ENCODE data around the gene PLXNB2. TPM values are rescaled to one million over a fixed set of nuclear protein-coding genes. Genes with fewer than 3 reads are reported as not detected.

The PLXNB2 gene
- total RNA-seq, 2 experiments from 2014 or later, result 6.3 to 8.3 TPM

- H3K4me3 Mint-ChIP-seq, result no peak overlapping the region
- ChIA-PET CTCF (interaction anchor here (1.0 to 1.9 kb wide), 2 partner anchors 11 to 22 kb away, joined by 3 to 5 read pairs; no protein-coding TSS in a partner anchor), POLR2A (interaction anchor here (1.0 to 3.5 kb wide), 2 partner anchors 12 to 19 kb away, joined by 3 to 15 read pairs; partner anchors contain the start of gene HDAC10)
- H3K4me1 Mint-ChIP-seq (ENCODE audit: low read depth), result peaks cover 6% of the 10 kb centered on the region
- no peaks in the 10 kb centered on the region for H3K9me3 Mint-ChIP-seq
- intact Hi-C loops (cut with micrococcal nuclease), result no loop called here
- peaks cover 19% of the 10 kb centered on the region for H3K27me3 Mint-ChIP-seq
- no peak for DNase-seq
- no peak overlapping the region for H3K27ac Mint-ChIP-seq
- H3K36me3 Mint-ChIP-seq, result no peaks in the 10 kb centered on the region
Measured at GRCh38 chr22:50262973-50263617, 44.4 kb downstream of the PLXNB2 start.

DNA sequence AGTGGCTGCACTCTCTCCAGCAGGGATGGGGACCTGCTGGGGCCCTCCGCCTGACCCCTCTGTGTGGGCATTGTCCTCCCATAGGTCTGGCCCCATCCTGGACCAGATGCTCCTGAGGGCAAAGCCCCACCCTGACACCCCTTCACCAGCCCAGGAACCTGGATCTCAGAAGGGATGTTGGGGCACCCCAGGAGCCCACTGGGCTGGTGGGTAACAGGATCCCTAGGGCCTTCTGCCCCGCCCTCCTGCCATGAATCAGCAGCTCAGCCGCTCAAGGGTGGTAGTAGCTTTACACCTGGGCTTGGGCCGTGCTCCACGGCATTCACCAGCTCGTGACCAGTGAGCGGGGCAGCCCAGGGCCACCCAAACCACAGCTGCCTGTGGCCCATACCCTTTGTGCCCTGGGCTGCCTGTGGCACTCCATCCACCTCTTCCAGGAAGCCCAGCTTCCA, 45.0 kb downstream of the PLXNB2 start:
- no peaks in the 10 kb centered on the region for H3K9me3 Mint-ChIP-seq

GRCh38 chr22:50261615-50262459, 45.6 kb downstream of the PLXNB2 start, which contains the start of gene MAPK12:
Gene MAPK12 (minus strand): TSS chr22:50261683. CDS start chr22:50261509, 174 bp downstream.
- Mint-ChIP-seq H3K9me3 (no peaks in the 10 kb centered on the region), H3K4me3 (peak within 1 kb of the TSS; percentile 61), H3K27me3 (peaks cover 19% of the 10 kb centered on the region), H3K4me1 (ENCODE audit: low read depth) (peaks cover 5% of the 10 kb centered on the region), H3K36me3 (no peaks in the 10 kb centered on the region), H3K27ac (no peak within 1 kb of the TSS)
- ChIA-PET CTCF (interaction anchor here (0.9 to 1.9 kb wide), 5 partner anchors 15 to 359 kb away, joined by 3 to 5 read pairs (median 3); no protein-coding TSS in a partner anchor), POLR2A (interaction anchor here (3.5 kb wide), 1 partner anchor 11 kb away, joined by 15 read pairs; the partner anchor contains the start of gene HDAC10)
- intact Hi-C loops (cut with micrococcal nuclease), result no loop called here
- no peak for DNase-seq

More for the DNA sequence above, 45.0 kb downstream of the PLXNB2 start:
- Mint-ChIP-seq H3K4me1 (ENCODE audit: low read depth) (peaks cover 5% of the 10 kb centered on the region), H3K36me3 (no peaks in the 10 kb centered on the region), H3K27ac (no peak overlapping the region), H3K27me3 (peaks cover 19% of the 10 kb centered on the region), H3K4me3 (peak overlapping the region; percentile 61)
- ChIA-PET CTCF (interaction anchor here (1.9 kb wide), 1 partner anchor 22 kb away, joined by 5 read pairs; no protein-coding TSS in a partner anchor), POLR2A (interaction anchor here (3.5 kb wide), 1 partner anchor 11 kb away, joined by 15 read pairs; the partner anchor contains the start of gene HDAC10)
- DNase-seq, result peak; percentile 29
- intact Hi-C loops (cut with micrococcal nuclease), result no loop called here

DNA sequence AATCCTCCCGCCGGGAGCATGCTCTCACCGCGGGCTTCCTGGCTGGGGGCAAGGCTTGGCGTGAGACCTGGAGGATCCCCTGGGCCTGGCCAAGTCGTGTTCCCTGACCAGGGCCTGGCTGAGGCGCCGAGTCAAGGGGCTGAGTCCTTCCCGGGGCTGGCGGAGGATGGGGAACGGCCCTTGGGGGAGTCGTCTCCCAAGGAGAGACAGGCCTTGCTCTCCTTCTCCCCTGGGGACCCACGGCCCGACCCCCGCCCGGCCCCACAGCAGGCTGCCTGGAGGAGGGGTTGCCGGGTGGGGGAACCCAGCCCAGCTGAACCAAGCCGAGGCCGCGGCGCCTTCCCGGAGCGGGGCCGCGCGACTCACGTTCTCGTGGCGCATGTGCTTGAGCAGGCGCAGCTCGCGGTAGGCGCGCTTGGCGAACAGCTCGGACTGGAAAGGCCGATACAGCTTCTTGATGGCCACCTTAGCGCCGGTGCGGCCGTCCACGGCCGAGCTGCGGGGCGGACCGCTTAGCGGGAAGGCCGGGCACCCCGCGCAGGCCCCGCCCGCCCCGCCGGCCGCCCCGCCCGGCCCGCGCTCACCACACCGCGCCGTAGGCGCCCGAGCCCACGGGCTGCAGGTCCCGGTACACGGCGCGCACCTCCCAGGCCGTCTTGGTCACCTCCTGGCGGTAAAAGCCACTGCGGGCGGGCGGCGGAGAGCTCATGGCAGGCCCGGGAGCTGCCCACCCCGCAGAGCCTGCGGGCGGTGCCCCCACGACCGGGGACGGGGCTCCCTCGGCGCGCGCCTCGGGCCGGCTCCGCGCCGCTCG, 46.4 kb downstream of the PLXNB2 start:
- DNase-seq, result peak; percentile 38
- Mint-ChIP-seq H3K27ac (no peak overlapping the region), H3K36me3 (no peaks in the 10 kb centered on the region), H3K27me3 (peaks cover 19% of the 10 kb centered on the region), H3K9me3 (no peaks in the 10 kb centered on the region), H3K4me3 (peak overlapping the region; percentile 39), H3K4me1 (ENCODE audit: low read depth) (peaks cover 5% of the 10 kb centered on the region)
- POLR2A ChIA-PET, result interaction anchor here (3.5 kb wide), 1 partner anchor 10 kb away, joined by 15 read pairs; the partner anchor contains the start of gene HDAC10
- CTCF ChIA-PET, result interaction anchor here (0.9 to 1.3 kb wide), 4 partner anchors 16 to 360 kb away, joined by 3 to 4 read pairs (median 3); no protein-coding TSS in a partner anchor
- intact Hi-C loops (cut with micrococcal nuclease), result no loop called here

GRCh38 chr22:50260434-50260800, 47.0 kb downstream of the PLXNB2 start:
- Mint-ChIP-seq H3K9me3 (no peaks in the 10 kb centered on the region), H3K4me1 (ENCODE audit: low read depth) (peaks cover 5% of the 10 kb centered on the region), H3K4me3 (peak overlapping the region; percentile 35), H3K27me3 (peaks cover 19% of the 10 kb centered on the region), H3K27ac (no peak overlapping the region), H3K36me3 (no peaks in the 10 kb centered on the region)
- ChIA-PET POLR2A (interaction anchor here (3.5 kb wide), 1 partner anchor 9 kb away, joined by 15 read pairs; the partner anchor contains the start of gene HDAC10), CTCF (interaction anchor here (1.0 to 1.3 kb wide), 2 partner anchors 16 to 360 kb away, joined by 3 to 4 read pairs; no protein-coding TSS in a partner anchor)
- no peak for DNase-seq
- intact Hi-C loops (cut with micrococcal nuclease), result no loop called here

- no peaks in the 10 kb centered on the region for H3K36me3 Mint-ChIP-seq
- no peak for DNase-seq
- no peak overlapping the region for H3K27ac Mint-ChIP-seq
- H3K27me3 Mint-ChIP-seq, result peaks cover 19% of the 10 kb centered on the region
- ChIA-PET POLR2A (no interaction called here), CTCF (no interaction called here)
- intact Hi-C loops (cut with micrococcal nuclease), result no loop called here
- H3K9me3 Mint-ChIP-seq, result no peaks in the 10 kb centered on the region
- H3K4me1 Mint-ChIP-seq (ENCODE audit: low read depth), result peaks cover 5% of the 10 kb centered on the region
- peak overlapping the region; percentile 16 for H3K4me3 Mint-ChIP-seq
Measured at GRCh38 chr22:50259302-50259701, 48.1 kb downstream of the PLXNB2 start.

DNA sequence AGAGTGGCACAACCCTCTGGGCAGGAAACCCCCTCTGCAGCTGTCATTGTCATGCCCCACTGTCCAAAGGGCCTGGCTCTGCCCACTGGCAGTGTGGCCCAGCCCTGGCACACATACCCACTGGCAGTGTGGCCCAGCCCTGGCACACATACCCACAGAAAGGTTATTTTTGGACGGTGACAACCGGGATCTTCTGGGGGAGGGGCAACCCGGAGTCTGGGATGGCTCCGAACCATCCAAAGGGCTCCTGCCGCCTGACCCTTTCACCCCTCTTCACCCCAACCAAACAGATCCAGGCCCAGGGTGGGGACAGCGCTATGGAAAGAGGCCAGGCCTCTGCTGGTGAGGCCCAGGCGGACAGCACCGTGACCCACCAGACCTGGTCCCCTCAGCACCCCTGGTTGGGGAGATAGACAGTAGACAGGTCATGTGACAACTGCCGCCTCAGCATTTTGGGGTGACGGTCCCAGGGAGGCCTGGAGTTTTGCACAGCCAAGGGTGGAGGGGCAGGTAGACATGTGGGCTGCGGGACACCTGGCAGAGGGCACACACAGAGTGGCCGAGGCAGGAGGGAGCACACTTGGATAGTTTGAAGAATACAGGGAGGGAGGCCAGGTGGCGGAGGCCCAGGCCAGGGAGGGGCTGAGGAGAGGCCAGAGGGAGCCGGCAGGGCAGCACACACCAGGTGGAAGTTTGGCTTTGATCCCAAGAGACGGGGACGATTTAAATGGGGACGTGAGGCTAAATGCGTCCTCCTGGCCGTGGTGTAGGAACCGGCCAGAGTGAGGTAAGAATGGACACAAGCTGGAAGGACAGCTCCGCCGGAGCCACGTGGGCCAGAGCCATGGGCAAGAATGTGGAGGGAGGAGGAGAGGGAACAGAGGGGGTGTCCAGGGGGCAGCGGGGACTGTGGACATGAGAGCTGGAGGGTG, 48.8 kb downstream of the PLXNB2 start:
- POLR2A ChIA-PET, result no interaction called here
- CTCF ChIA-PET, result no interaction called here
- intact Hi-C loops (cut with micrococcal nuclease), result no loop called here
- H3K4me1 Mint-ChIP-seq (ENCODE audit: low read depth), result peaks cover 5% of the 10 kb centered on the region
- no peaks in the 10 kb centered on the region for H3K36me3 Mint-ChIP-seq
- no peak overlapping the region for H3K27ac Mint-ChIP-seq
- no peak for DNase-seq
- H3K4me3 Mint-ChIP-seq, result peak overlapping the region; percentile 16
- H3K27me3 Mint-ChIP-seq, result peaks cover 19% of the 10 kb centered on the region
- no peaks in the 10 kb centered on the region for H3K9me3 Mint-ChIP-seq

DNA sequence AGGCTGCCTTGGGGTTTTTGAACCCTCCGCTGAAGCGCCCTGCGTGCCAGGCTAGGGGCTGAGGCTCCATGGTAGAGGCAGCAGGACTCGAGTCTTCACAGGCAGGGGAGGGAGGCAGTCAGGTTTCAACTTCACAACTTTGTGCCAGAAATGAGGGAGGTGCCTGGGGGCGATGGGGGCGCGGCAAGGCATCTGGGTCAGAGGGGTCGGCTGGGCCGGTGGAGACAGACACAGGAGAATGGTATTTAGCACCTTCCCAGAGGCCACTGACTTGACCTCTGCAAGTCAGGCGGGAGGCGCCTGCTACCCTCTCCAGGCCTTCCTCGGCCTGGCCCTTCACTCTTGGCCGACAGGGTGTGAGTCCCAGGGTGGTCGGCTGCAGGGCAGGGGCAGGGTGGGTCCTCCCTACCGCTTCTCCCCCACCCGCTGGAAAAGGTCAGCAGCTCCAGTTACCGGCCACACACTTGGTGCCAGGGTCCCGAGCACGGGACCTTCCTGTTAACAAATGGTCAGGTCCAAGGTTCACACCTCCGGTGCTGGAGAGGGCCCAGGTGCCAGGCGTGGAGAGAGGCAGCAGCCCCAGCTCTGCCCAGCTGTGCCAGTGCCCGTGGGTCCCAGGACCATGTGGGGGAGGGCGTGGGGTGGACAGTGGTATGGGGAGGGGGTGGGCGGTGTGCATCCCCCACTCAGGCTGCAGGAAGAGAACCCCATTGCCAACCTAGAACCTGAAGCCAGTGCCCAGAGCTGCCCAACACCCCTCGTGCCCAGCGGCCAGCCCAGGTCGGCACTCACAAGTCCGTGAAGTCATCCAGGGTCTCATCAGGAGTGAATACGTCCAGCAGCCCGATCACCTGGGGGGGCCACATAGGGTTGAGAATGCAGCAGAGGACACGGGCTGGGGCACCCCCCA, 49.7 kb downstream of the PLXNB2 start:
- peaks cover 16% of the 10 kb centered on the region for H3K27me3 Mint-ChIP-seq
- peaks cover 5% of the 10 kb centered on the region for H3K4me1 Mint-ChIP-seq (ENCODE audit: low read depth)
- H3K9me3 Mint-ChIP-seq, result no peaks in the 10 kb centered on the region
- POLR2A ChIA-PET, result no interaction called here
- H3K4me3 Mint-ChIP-seq, result no peak overlapping the region
- no peaks in the 10 kb centered on the region for H3K36me3 Mint-ChIP-seq
- no peak for DNase-seq
- H3K27ac Mint-ChIP-seq, result no peak overlapping the region
- CTCF ChIA-PET, result no interaction called here
- intact Hi-C loops (cut with micrococcal nuclease), result no loop called here

- no peak for DNase-seq
- H3K9me3 Mint-ChIP-seq, result no peaks in the 10 kb centered on the region
- H3K27ac Mint-ChIP-seq, result no peak overlapping the region
- peaks cover 9% of the 10 kb centered on the region for H3K27me3 Mint-ChIP-seq
- peaks cover under 1% of the 10 kb centered on the region for H3K4me1 Mint-ChIP-seq (ENCODE audit: low read depth)
- intact Hi-C loops (cut with micrococcal nuclease), result no loop called here
- no peak overlapping the region for H3K4me3 Mint-ChIP-seq
- CTCF ChIA-PET, result no interaction called here
- H3K36me3 Mint-ChIP-seq, result no peaks in the 10 kb centered on the region
- POLR2A ChIA-PET, result no interaction called here
Measured at GRCh38 chr22:50257041-50257440, 50.4 kb downstream of the PLXNB2 start.

DNA sequence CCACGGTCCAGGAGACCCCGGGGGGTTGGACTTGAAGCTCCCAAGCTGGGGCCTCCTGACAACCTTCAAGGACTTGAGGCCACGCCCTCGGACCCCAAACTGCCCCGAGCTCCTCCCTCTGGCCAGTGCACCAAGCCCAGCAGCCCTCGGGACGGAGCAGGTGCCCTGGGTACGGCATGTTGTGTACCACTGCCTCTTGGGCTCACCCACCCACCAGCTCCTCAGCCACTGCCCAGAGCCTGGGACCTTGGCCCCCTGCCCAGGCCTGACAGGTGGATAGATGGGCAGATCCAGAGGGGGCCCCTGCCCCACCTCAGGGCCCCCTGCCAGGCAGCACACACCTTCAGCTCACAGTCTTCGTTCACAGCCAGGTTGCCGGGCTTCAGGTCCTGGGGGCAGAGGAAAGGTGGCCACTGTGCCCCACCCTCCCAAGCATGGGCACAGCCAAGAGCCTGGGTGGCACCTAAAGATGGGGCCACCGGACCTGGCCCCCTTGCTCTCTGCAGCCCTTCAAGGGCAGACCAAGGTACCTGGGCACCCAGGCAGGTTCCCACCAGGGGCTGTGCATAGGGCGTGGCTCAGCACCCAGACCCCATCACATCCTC, 51.1 kb downstream of the PLXNB2 start:
- peaks cover 7% of the 10 kb centered on the region for H3K27me3 Mint-ChIP-seq
- no peaks in the 10 kb centered on the region for H3K36me3 Mint-ChIP-seq
- intact Hi-C loops (cut with micrococcal nuclease), result no loop called here
- no peak overlapping the region for H3K27ac Mint-ChIP-seq
- H3K9me3 Mint-ChIP-seq, result no peaks in the 10 kb centered on the region
- CTCF ChIA-PET, result no interaction called here
- DNase-seq, result no peak
- H3K4me3 Mint-ChIP-seq, result no peak overlapping the region
- POLR2A ChIA-PET, result interaction anchor here (1.0 kb wide), 1 partner anchor 252 kb away, joined by 3 read pairs; no protein-coding TSS in a partner anchor
- H3K4me1 Mint-ChIP-seq (ENCODE audit: low read depth), result no peaks in the 10 kb centered on the region

Measured in activated CD4-positive, alpha-beta memory T cell treated with anti-CD3 and anti-CD28 coated beads for 36 hours (primary cell).